ENCODE results near the gene CDC20. TPM values are rescaled to one million over a fixed set of nuclear protein-coding genes. Genes with fewer than 3 reads are reported as not detected.

CDC20 gene
- total RNA-seq, 1 experiment from 2014 or later: 349 TPM

- ATAC-seq (no peak), DNase-seq (no peak)
- Histone ChIP-seq H3K9ac (ENCODE audit: low read length) (no peak overlapping the region), H3K4me2 (ENCODE audit: low read length) (no peak overlapping the region), H3K27me3 (ENCODE audit: low read length) (no peaks in the 10 kb centered on the region), H3K4me1 (ENCODE audit: insufficient read depth, low read length) (no peaks in the 10 kb centered on the region), H3F3A (ENCODE audit: low read length, unreplicated experiment) (no peaks in the 10 kb centered on the region), H2AFZ (ENCODE audit: low read length) (no peak overlapping the region), H3K36me3 (ENCODE audit: low read depth, low read length) (peaks cover 32% of the 10 kb centered on the region), H3K9me2 (replicated peaks; ENCODE audit: low read length) (no peaks in the 10 kb centered on the region), H4K20me1 (ENCODE audit: low read length) (no peaks in the 10 kb centered on the region), H3K4me3 (ENCODE audit: low read length) (no peak overlapping the region), H3K79me2 (ENCODE audit: low read length) (no peaks in the 10 kb centered on the region), H3K9me3 (ENCODE audit: low read length) (no peaks in the 10 kb centered on the region), H3K27ac (ENCODE audit: low read length) (no peak overlapping the region)
- BruUV-seq (replicated peaks): no TSS peak
- intact Hi-C loops (cut with micrococcal nuclease): no loop called here
- CTCF ChIA-PET: no interaction called here
- POLR2A ChIA-PET (ENCODE audit: unreplicated experiment): no interaction called here
- TF ChIP-seq EZH2 (IDR thresholded peaks at IDR 0.05; ENCODE audit: low read length, unreplicated experiment): no peak
- no peak for TF ChIP-seq EZH2phosphoT487 (IDR thresholded peaks at IDR 0.05; ENCODE audit: borderline replicate concordance, low read length)
- no peak for TF ChIP-seq CTCF (conservative IDR thresholded peaks at IDR 0.05; ENCODE audit: low read depth, low read length)
These were observed 51.8 kb downstream of the CDC20 start for GRCh38 chr1:43410571-43410970.

Small RNA genes lying within 50 kb of the gene (microRNA-seq; reads per million reads assigned to microRNA genes)
- gene MIR6734 (ENCODE audit: unreplicated experiment): 1.3 reads per million

Other genes with a start within 250 kb of the CDC20 start
- gene EBNA1BP2, start 186.7 kb upstream of the CDC20 start, total RNA-seq (2014; rRNA removed): 274 and 338 TPM in 2 replicates
- gene CFAP57, start 186.7 kb upstream of the CDC20 start, total RNA-seq (2014; rRNA removed): 1.2 and 2.6 TPM in 2 replicates
- gene TMEM125, start 89.0 kb upstream of the CDC20 start, total RNA-seq (2014; rRNA removed): 8.6 and 9.8 TPM in 2 replicates
- 10.4 and 17.8 TPM in 2 replicates for gene C1orf210, start 73.4 kb upstream of the CDC20 start, total RNA-seq (2014; rRNA removed)
- 1.5 and 1.8 TPM in 2 replicates for gene TIE1, start 58.0 kb upstream of the CDC20 start, total RNA-seq (2014; rRNA removed)
- gene MPL, start 21.2 kb upstream of the CDC20 start, total RNA-seq (2014; rRNA removed): 0.35 TPM in 1 of 2 replicates, not detected in the other
- gene ELOVL1, start 9.0 kb downstream of the CDC20 start, total RNA-seq (2014; rRNA removed): 89.5 and 128 TPM in 2 replicates
- gene MED8, start 30.8 kb downstream of the CDC20 start, total RNA-seq (2014; rRNA removed): 35.5 and 41.8 TPM in 2 replicates
- 22.2 and 31.3 TPM in 2 replicates for gene SZT2, start 30.9 kb downstream of the CDC20 start, total RNA-seq (2014; rRNA removed)
- 87.1 and 89.8 TPM in 2 replicates for gene HYI, start 95.0 kb downstream of the CDC20 start, total RNA-seq (2014; rRNA removed)
- gene PTPRF, start 171.9 kb downstream of the CDC20 start, total RNA-seq (2014; rRNA removed): 67.4 and 100 TPM in 2 replicates